ENCODE results near the gene CTDNEP1.

CTDNEP1 gene

GRCh38 chr17:7204336-7204735, 47.2 kb downstream of the CTDNEP1 start:
- TF ChIP-seq ELF4 (IDR thresholded peaks at IDR 0.05) (no peak), FOXM1 (IDR thresholded peaks at IDR 0.05; ENCODE audit: borderline replicate concordance) (no peak), FOXA1 (IDR thresholded peaks at IDR 0.05) (no peak), LEF1 (IDR thresholded peaks at IDR 0.05; ENCODE audit: borderline replicate concordance) (no peak), HDGF (IDR thresholded peaks at IDR 0.05; ENCODE audit: borderline replicate concordance) (no peak), L3MBTL2 (conservative IDR thresholded peaks at IDR 0.05) (no peak), ZNF384 (IDR thresholded peaks at IDR 0.05) (no peak), SP1 (IDR thresholded peaks at IDR 0.05) (no peak), ARNT (IDR thresholded peaks at IDR 0.05) (no peak), NFRKB (IDR thresholded peaks at IDR 0.05) (no peak), FOXK2 (IDR thresholded peaks at IDR 0.05) (no peak), BHLHE40 (IDR thresholded peaks at IDR 0.05; ENCODE audit: borderline replicate concordance) (no peak), CTBP1 (IDR thresholded peaks at IDR 0.05; ENCODE audit: borderline replicate concordance) (no peak)
- CTCF ChIA-PET, result interaction anchor here (0.7 kb wide), 1 partner anchor 10 kb away, joined by 4 read pairs; no protein-coding TSS in a partner anchor
- DNase-seq (ENCODE audit: extremely low spot score), result no peak
- POLR2A ChIA-PET, result no interaction called here

DNA sequence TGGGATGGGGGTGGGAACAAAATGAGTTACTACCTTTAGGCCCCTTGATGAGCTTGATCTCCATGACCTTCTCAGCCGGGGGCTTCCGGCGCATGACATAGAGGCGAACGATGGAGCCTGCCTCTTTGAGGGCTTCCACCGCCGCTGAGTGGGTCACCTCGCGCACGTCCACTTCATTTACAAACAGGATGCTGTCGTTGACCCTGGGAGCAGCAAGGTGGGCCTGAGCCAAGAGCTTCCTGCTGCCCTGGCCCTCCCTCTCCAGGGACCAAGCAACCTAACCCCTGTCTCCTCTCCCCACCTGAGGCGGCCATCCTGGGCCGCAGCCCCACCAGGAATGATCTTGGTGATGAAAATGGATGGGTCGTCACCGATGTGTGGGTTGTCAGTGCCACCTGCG, 48.1 kb downstream of the CTDNEP1 start:
- CTCF ChIA-PET, result no interaction called here
- POLR2A ChIA-PET, result no interaction called here
- no peak for DNase-seq (ENCODE audit: extremely low spot score)
- TF ChIP-seq SP1 (IDR thresholded peaks at IDR 0.05), result no peak
- no peak for TF ChIP-seq ELF4 (IDR thresholded peaks at IDR 0.05)
- TF ChIP-seq LEF1 (IDR thresholded peaks at IDR 0.05; ENCODE audit: borderline replicate concordance), result no peak

GRCh38 chr17:7196651-7197401, 54.7 kb downstream of the CTDNEP1 start:
- ChIA-PET CTCF (no interaction called here), POLR2A (no interaction called here)
- DNase-seq (ENCODE audit: extremely low spot score), result no peak
- TF ChIP-seq ELF4 (IDR thresholded peaks at IDR 0.05) (no peak), HDGF (IDR thresholded peaks at IDR 0.05; ENCODE audit: borderline replicate concordance) (no peak), SUZ12 (IDR thresholded peaks at IDR 0.05) (no peak), TARDBP (IDR thresholded peaks at IDR 0.05) (no peak), SP1 (IDR thresholded peaks at IDR 0.05) (no peak), CTBP1 (IDR thresholded peaks at IDR 0.05; ENCODE audit: borderline replicate concordance) (no peak), FOXA1 (IDR thresholded peaks at IDR 0.05) (no peak), NFRKB (IDR thresholded peaks at IDR 0.05) (no peak), FOXM1 (IDR thresholded peaks at IDR 0.05; ENCODE audit: borderline replicate concordance) (no peak), L3MBTL2 (conservative IDR thresholded peaks at IDR 0.05) (no peak), ZNF384 (IDR thresholded peaks at IDR 0.05) (no peak), LEF1 (IDR thresholded peaks at IDR 0.05; ENCODE audit: borderline replicate concordance) (no peak), FOXK2 (IDR thresholded peaks at IDR 0.05) (no peak), ARNT (IDR thresholded peaks at IDR 0.05) (no peak), BHLHE40 (IDR thresholded peaks at IDR 0.05; ENCODE audit: borderline replicate concordance) (no peak)
- TF ChIP-seq, protein P1, sequence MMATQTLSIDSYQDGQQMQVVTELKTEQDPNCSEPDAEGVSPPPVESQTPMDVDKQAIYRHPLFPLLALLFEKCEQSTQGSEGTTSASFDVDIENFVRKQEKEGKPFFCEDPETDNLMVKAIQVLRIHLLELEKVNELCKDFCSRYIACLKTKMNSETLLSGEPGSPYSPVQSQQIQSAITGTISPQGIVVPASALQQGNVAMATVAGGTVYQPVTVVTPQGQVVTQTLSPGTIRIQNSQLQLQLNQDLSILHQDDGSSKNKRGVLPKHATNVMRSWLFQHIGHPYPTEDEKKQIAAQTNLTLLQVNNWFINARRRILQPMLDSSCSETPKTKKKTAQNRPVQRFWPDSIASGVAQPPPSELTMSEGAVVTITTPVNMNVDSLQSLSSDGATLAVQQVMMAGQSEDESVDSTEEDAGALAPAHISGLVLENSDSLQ (IDR thresholded peaks at IDR 0.05), result no peak

DNA sequence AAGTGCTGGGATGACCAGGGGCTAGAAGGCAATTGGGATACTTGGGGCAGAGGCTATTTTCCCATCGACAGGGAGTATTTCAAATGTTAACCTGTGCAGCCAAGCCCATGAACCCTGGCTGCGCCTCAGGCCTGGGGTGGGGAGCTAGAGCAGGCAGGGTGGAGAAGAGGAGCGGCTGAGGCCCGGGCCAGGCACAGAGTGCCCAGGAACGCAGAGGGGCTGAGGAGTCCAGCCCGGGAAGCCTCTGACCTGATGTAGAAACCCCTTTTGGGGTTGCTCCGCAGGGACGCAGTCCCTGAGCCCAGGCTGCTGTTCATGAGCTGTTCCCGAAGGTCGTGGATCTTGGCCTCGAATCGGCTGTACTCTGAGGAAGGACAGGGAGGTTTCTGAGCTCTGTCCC, 55.6 kb downstream of the CTDNEP1 start:
- no peak for DNase-seq (ENCODE audit: extremely low spot score)
- TF ChIP-seq BHLHE40 (IDR thresholded peaks at IDR 0.05; ENCODE audit: borderline replicate concordance) (no peak), ZNF384 (IDR thresholded peaks at IDR 0.05) (no peak), TARDBP (IDR thresholded peaks at IDR 0.05) (no peak), ELF4 (IDR thresholded peaks at IDR 0.05) (no peak)
- TF ChIP-seq, protein P1 (IDR thresholded peaks at IDR 0.05), result no peak
- ChIA-PET POLR2A (no interaction called here), CTCF (no interaction called here)

Data from HEK293T (cell line).